Heart left ventricle (tissue), 16 donors: ENCODE data around the gene FRMD4B. TPM values are rescaled to one million over a fixed set of nuclear protein-coding genes. Genes with fewer than 3 reads are reported as not detected.
A peak's percentile ranks its signal among the peaks of the same experiment; 100 is the strongest.

Source experiments
- ATAC-seq, 4 donors: fragments of 200-7000 bp; cut with Tn5 transposase; one replicate each; pipeline ENCODE4 v1.9.1; 2020 to 2022; ENCODE audit warnings: moderate library complexity in 4 of 4, mild to moderate bottlenecking in 3 of 4, moderate number of reproducible peaks in 1 of 4
- DNase-seq, 5 donors: peaks; one replicate each; pipeline ENCODE4 v3.0.0-alpha.2; 2020
- H3K27ac ChIP-seq, 12 donors: fragments of 200-600 bp; sonication (generic) in 4 of 12; one replicate each; pipeline versions ENCODE4 v1.5.0 to v1.8.0; 2016 to 2022; ENCODE audit warnings: mild to moderate bottlenecking in 2 of 12
- H3K27me3 ChIP-seq, 9 donors: fragments of 200-600 bp; sonication (generic) in 2 of 9; one replicate each; pipeline versions ENCODE4 v1.5.1 to v1.8.0; 2016 to 2022; ENCODE audit warnings: mild to moderate bottlenecking in 3 of 9
- H3K36me3 ChIP-seq, 9 donors: fragments of 200-600 bp; sonication (generic) in 2 of 9; one replicate each; pipeline versions ENCODE4 v1.5.0 to v1.8.0; 2018 to 2022; ENCODE audit warnings: mild to moderate bottlenecking in 2 of 9
- H3K4me1 ChIP-seq, 12 donors: fragments of 200-600 bp; sonication (generic) in 4 of 12; one replicate each; pipeline versions ENCODE4 v1.5.0 to v1.8.0; 2016 to 2022; ENCODE audit warnings: mild to moderate bottlenecking in 3 of 12
- H3K4me3 ChIP-seq, 12 donors: fragments of 200-600 bp; sonication (generic) in 4 of 12; one replicate each; pipeline versions ENCODE4 v1.5.0 to v1.8.0; 2017 to 2022; ENCODE audit warnings: mild to moderate bottlenecking in 9 of 12, moderate library complexity in 4 of 12
- H3K9me3 ChIP-seq, 12 donors: fragments of 200-600 bp; sonication (generic) in 4 of 12; one replicate each; pipeline versions ENCODE4 v1.5.0 to v1.8.0; 2016 to 2022; ENCODE audit warnings: mild to moderate bottlenecking in 1 of 12
- POLR2A ChIP-seq, 2 donors: fragments of 450-650 bp; IDR thresholded peaks; one replicate each; pipeline ENCODE4 v1.6.1; 2017; ENCODE audit warnings: antibody characterized with exemption in 2 of 2, mild to moderate bottlenecking in 2 of 2, moderate library complexity in 2 of 2
- WGBS, 4 donors: extraction: QIAGEN DNeasy Blood & Tissue Kit in 2 of 4; methylation state at CpG; one replicate each; pipeline versions ENCODE4 v1.1.5 to v1.1.7; 2013 to 2018; 5-methylcytosine and 5-hydroxymethylcytosine counted together
- intact Hi-C, 10 donors: fragments of 100-400 bp; cut with DNase I; formaldehyde crosslinking; loops; one replicate each; pipeline versions ENCODE4 v1.11.1 to v1.14.2; 2022
- polyA plus RNA-seq, 2 donors: library from polyadenylated mRNA; stranded (reverse); fragments of 200-250 nt; gene quantifications; one replicate each; pipeline ENCODE4 v1.2.3, GENCODE V29; 2013
- total RNA-seq, 9 donors: library from RNA; depleted of rRNA in 2 of 9; stranded (reverse); fragments of >200 nt in 2 of 9; fragmentation: NEBNext Ultra II Directional in 3 of 9; extraction: Animal tissue kit (Norgen Biotek cat#: 25700) in 3 of 9; gene quantifications; one replicate each; pipeline versions ENCODE4 v1.1.0 to v1.2.4, GENCODE V29; 2016 to 2023
- TF ChIP-seq, protein P1 (sequence below), 12 donors: fragments of 200-600 bp; sonication (generic) in 4 of 12; IDR thresholded peaks; one replicate each; pipeline versions ENCODE4 v1.5.0 to v1.8.0; 2018 to 2022; ENCODE audit warnings: antibody characterized with exemption in 12 of 12, mild to moderate bottlenecking in 5 of 12
- donor health status: ischemic (EF 13 %, LVEDD 7.1; RV severe dilation, severe dysfunction).
- donor health status: healthy with polysubstance abuse.
- donor health status: DM: no; HTN: yes; CAD: no.
- donor health status: DM: no; HTN: no; CAD: no.
- donor health status: ischemic (EF 25% LVEDD 6.9; RV normal size, moderate dysfunction).
- donor health status: ischemic (EF 25% LVEDD 5.7; RV mildly dilated, moderate dysfunction).
- donor health status: healthy.
- donor health status: DM: yes; HTN: yes; CAD: no.
- donor health status: ischemic (EF 35%, LVEDD 5.7; RV mildly dilated, moderate dysfunction).
- donor health status: nonischemic (EF 11% LVEDD 7.7; RV severe dilation, severe dysfunction).
- donor health status: DM: yes; HTN: yes; CAD: no.
- donor health status: PGD.
- donor health status: ischemic (EF 29% LVEDD 5.4; RV normal size, mild dysfunction).
- donor health status: nonischemic (EF 23%, LVEDD 6.1; RV moderate dilation, normal function).

The FRMD4B gene
- total and polyA plus RNA-seq, 11 donors, result 3.4 to 42.8 (median 10.9) TPM

DNA sequence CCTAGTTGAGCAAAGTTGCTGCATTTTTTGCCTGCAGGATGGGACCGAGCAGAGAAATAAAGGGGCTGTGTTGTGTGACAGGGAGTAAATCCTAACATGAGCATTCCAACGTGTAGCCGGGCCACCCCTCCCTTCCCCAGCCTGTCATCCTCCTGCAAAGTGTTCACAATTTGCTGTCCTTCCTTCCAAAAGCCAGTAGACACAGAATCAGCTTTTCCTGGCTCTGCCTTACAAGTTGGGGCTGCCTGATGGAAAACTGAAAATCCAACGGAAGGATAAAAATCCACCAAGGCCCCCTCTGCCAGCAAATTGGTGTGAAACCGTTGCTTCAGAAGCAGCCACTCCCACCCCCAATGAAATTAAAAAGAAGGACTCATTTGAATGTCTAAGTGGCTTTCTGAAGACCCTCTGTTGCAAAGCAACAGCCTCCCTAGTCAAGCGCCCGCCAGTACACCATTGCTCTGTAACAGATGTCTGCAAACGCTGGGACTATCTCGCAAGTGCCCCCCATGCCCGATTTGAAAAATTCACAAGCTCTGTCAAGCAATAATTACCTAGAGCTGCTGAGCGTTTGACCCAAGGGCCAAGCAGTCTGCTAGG, 665 bp downstream of the FRMD4B start:
- Histone ChIP-seq H3K27me3 (no peaks in the 10 kb centered on the region), H3K4me3 (peak overlapping the region; percentile 11 to 84 (median 70)), H3K27ac (peak overlapping the region in 11 of 12 donors; percentile 55 to 90 (median 81)), H3K36me3 (no peaks in the 10 kb centered on the region), H3K4me1 (peaks cover 0 to 59% (median 17%) of the 10 kb centered on the region in 12 donors), H3K9me3 (no peaks in the 10 kb centered on the region)
- intact Hi-C loops, result loop anchor here in 4 of 10 donors (10.0 kb wide), 2 partner anchors 50 to 60 kb away; no protein-coding TSS in a partner anchor
- WGBS, 4 donors, result 24 to 31% (median 27%) methylated on average over 10 to 11 of the region's 11 CpGs
- TF ChIP-seq, protein P1, sequence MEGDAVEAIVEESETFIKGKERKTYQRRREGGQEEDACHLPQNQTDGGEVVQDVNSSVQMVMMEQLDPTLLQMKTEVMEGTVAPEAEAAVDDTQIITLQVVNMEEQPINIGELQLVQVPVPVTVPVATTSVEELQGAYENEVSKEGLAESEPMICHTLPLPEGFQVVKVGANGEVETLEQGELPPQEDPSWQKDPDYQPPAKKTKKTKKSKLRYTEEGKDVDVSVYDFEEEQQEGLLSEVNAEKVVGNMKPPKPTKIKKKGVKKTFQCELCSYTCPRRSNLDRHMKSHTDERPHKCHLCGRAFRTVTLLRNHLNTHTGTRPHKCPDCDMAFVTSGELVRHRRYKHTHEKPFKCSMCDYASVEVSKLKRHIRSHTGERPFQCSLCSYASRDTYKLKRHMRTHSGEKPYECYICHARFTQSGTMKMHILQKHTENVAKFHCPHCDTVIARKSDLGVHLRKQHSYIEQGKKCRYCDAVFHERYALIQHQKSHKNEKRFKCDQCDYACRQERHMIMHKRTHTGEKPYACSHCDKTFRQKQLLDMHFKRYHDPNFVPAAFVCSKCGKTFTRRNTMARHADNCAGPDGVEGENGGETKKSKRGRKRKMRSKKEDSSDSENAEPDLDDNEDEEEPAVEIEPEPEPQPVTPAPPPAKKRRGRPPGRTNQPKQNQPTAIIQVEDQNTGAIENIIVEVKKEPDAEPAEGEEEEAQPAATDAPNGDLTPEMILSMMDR (IDR thresholded peaks at IDR 0.05), result no peak
- no peak for TF ChIP-seq POLR2A (IDR thresholded peaks at IDR 0.05)
- ATAC-seq (peak in 2 of 4 donors; percentile 8 to 34), DNase-seq (no peak)

DNA sequence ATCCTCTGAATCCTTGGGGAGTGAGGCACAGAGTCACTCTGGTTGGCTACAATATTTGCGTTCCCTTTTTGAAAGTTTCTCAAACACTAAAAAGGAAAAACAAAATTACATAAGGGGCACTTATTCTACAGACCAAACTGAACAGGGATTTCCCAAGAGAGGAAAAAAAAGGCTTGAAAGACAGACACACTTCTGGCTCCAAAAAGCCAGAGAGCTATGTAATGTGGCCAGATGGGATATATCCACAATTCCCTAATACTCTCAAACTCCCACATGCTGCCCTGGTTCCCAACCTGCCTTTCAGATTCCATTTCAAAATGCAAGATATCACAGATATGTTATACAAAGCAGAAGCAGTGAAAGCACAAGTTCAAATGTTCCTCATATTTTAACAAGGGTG, 1.6 kb downstream of the FRMD4B start:
- DNase-seq (no peak), ATAC-seq (peak in 1 of 4 donors; percentile 9)
- Histone ChIP-seq H3K4me1 (peaks cover 0 to 51% (median 15%) of the 10 kb centered on the region in 12 donors), H3K27ac (peak overlapping the region in 7 of 12 donors; percentile 26 to 90 (median 82)), H3K9me3 (no peaks in the 10 kb centered on the region), H3K36me3 (no peaks in the 10 kb centered on the region), H3K4me3 (peak overlapping the region in 9 of 12 donors; percentile 41 to 84 (median 74)), H3K27me3 (no peaks in the 10 kb centered on the region)
- no peak for TF ChIP-seq POLR2A (IDR thresholded peaks at IDR 0.05)
- TF ChIP-seq, protein P1 (IDR thresholded peaks at IDR 0.05), result no peak
- intact Hi-C loops, result loop anchor here in 4 of 10 donors (10.0 kb wide), 2 partner anchors 50 to 60 kb away; no protein-coding TSS in a partner anchor
- WGBS, 4 donors, result 65 to 74% (median 71%) methylated on average over 1 of the region's 1 CpG

GRCh38 chr3:69379661-69380060, 6.2 kb downstream of the FRMD4B start:
- Histone ChIP-seq H3K27ac (peak overlapping the region in 2 of 12 donors; percentile 0 to 7), H3K4me1 (peaks cover 0 to 38% (median 3%) of the 10 kb centered on the region in 12 donors), H3K4me3 (no peak overlapping the region), H3K9me3 (no peaks in the 10 kb centered on the region), H3K36me3 (no peaks in the 10 kb centered on the region), H3K27me3 (no peaks in the 10 kb centered on the region)
- no peak for ATAC-seq
- 83 to 88% (median 84%) methylated on average over 3 of the region's 3 CpGs for WGBS, 4 donors
- no peak for DNase-seq
- TF ChIP-seq, protein P1 (IDR thresholded peaks at IDR 0.05), result no peak
- no peak for TF ChIP-seq POLR2A (IDR thresholded peaks at IDR 0.05)
- intact Hi-C loops, result loop anchor here in 4 of 10 donors (10.0 kb wide), 2 partner anchors 45 to 55 kb away; no protein-coding TSS in a partner anchor

DNA sequence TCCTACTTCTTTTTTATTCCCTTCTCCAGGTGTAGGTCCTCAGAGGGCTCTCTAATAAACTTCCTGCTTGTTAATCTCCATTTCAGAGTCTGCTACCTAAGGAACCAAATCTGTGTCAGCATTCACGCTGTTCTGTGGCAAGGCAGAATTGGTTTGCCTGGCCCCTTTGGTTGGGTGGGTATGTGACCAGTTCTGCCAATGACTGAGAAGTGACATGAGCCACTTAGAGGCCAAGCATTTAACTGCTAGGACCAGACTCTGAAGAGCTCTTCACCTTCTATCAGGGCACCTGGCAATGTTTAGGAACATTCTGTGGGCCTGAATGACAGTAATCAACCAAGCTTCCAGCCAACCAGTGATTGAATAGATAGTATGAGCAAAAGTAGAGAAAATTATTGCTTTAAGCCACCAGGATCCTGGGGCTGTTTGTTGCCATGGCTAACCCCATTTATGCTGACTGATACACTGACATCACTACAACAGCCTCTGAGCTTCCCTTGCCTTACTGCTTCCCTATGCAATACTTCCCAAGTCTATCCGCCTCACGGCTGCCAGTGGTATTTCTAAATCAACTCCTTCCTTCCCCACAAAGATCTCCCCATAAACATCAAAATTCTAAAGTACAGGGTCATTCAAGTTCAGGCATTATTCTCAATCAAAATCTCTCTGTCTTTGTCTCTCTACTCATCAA, 7.6 kb downstream of the FRMD4B start:
- H3K36me3 ChIP-seq, result no peaks in the 10 kb centered on the region
- no peaks in the 10 kb centered on the region for H3K27me3 ChIP-seq
- peak overlapping the region in 2 of 12 donors; percentile 13 to 30 for H3K27ac ChIP-seq
- H3K4me3 ChIP-seq, result no peak overlapping the region
- ATAC-seq (peak in 2 of 4 donors; percentile 54), DNase-seq (no peak)
- no peaks in the 10 kb centered on the region for H3K9me3 ChIP-seq
- 92 to 97% (median 94%) methylated on average over 3 of the region's 3 CpGs for whole genome bisulfite sequencing, 4 donors
- H3K4me1 ChIP-seq, result peaks cover 0 to 28% (median 2%) of the 10 kb centered on the region in 12 donors
- intact Hi-C loops, result no loop called here
- TF ChIP-seq, protein P1 (IDR thresholded peaks at IDR 0.05), result no peak
- no peak for TF ChIP-seq POLR2A (IDR thresholded peaks at IDR 0.05)
